SHP77 (cell line): ENCODE results near the gene ABCA3.

Source experiments
- DNase-seq, 2 experiments: peaks; one replicate each; lab custom pipeline; 2025; lab: John Stamatoyannopoulos, UW

ABCA3 gene

GRCh38 chr16:2235234-2235651, 105.3 kb downstream of the ABCA3 start:
- DNase-seq, result no peak

GRCh38 chr16:2234813-2235170, 105.7 kb downstream of the ABCA3 start:
- no peak for DNase-seq

- DNase-seq, result no peak
These were observed 106.4 kb downstream of the ABCA3 start for GRCh38 chr16:2233872-2234812.

GRCh38 chr16:2233046-2233775, 107.3 kb downstream of the ABCA3 start:
- DNase-seq, result no peak

GRCh38 chr16:2232094-2232990, 108.2 kb downstream of the ABCA3 start:
- no peak for DNase-seq

- no peak for DNase-seq
These were observed 109.3 kb downstream of the ABCA3 start for GRCh38 chr16:2231016-2231931.

GRCh38 chr16:2230376-2230775, 110.2 kb downstream of the ABCA3 start:
- no peak for DNase-seq

- DNase-seq, result no peak
These were observed 110.8 kb downstream of the ABCA3 start for GRCh38 chr16:2229632-2230250.

- DNase-seq, result no peak
These were observed 111.4 kb downstream of the ABCA3 start for GRCh38 chr16:2229091-2229490.

GRCh38 chr16:2228161-2228824, 112.2 kb downstream of the ABCA3 start:
- DNase-seq, result no peak

GRCh38 chr16:2226918-2227317, 113.6 kb downstream of the ABCA3 start:
- DNase-seq, result no peak

GRCh38 chr16:2226245-2226793, 114.2 kb downstream of the ABCA3 start:
- DNase-seq, result no peak
